NT2/D1 (cell line): ENCODE measurements around the gene PPP1R3D.

Experiments
- DNase-seq: peaks from one replicate; pipeline ENCODE4 v3.0.0-alpha.2; 2011; ENCODE audit warnings: low read depth, low spot score
- H3K27me3 ChIP-seq: 2 replicates; pipeline ENCODE4 v1.6.0; 2011; ENCODE audit warnings: mild to moderate bottlenecking; ENCODE audit not compliant: insufficient read length, insufficient read depth
- H3K36me3 ChIP-seq: 2 replicates; pipeline ENCODE4 v1.6.1; 2011; ENCODE audit warnings: mild to moderate bottlenecking, low read length, mixed read lengths; ENCODE audit not compliant: insufficient read depth, insufficient read length
- H3K4me1 ChIP-seq: 2 replicates; pipeline ENCODE4 v1.5.1; 2011; ENCODE audit not compliant: insufficient read depth, insufficient read length
- H3K4me3 ChIP-seq: 2 replicates; pipeline ENCODE4 v1.5.1; 2011; ENCODE audit warnings: low read depth; ENCODE audit not compliant: insufficient read length
- H3K9ac ChIP-seq: 2 replicates; pipeline ENCODE4 v1.6.0; 2011; ENCODE audit warnings: low read depth; ENCODE audit not compliant: insufficient read length
- H3K9me3 ChIP-seq: 2 replicates; pipeline ENCODE4 v1.5.1; 2011; ENCODE audit warnings: mild to moderate bottlenecking, low read length; ENCODE audit not compliant: insufficient read depth
- SUZ12 ChIP-seq: IDR thresholded peaks from 2 replicates; pipeline ENCODE4 v1.6.1; 2011; ENCODE audit not compliant: insufficient read length, insufficient read depth; ENCODE audit errors: extremely low read depth
- YY1 ChIP-seq: IDR thresholded peaks from 2 replicates; pipeline ENCODE4 v1.6.1; 2011; ENCODE audit not compliant: insufficient read length, insufficient read depth
- ZNF274 ChIP-seq: IDR thresholded peaks from 2 replicates; pipeline ENCODE4 v1.6.1; 2011; ENCODE audit warnings: mild to moderate bottlenecking, low read depth, low read length

PPP1R3D gene

DNA sequence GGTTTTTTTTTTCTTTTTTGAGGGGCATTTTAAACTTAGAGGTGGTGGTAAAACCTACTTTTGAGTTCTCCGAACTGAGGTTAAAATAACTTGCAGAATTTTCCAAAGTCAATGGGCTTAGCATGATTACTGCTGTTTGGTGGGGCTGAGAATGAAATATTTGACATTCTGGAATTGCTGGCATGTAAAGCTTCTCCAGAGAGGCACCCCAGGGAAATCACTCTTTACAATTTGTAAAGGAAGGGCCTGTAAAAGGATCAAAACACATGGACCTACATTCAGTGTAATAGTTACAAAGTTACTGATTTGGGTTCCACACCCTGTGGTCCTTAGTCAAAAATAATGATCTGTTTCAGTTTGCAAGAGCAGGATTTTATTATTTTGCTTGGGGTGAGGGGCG, 5.6 kb upstream of the PPP1R3D start:
- Histone ChIP-seq H3K36me3 (peaks cover 42% of the 10 kb centered on the region), H3K4me3 (no peak overlapping the region), H3K4me1 (no peaks in the 10 kb centered on the region), H3K9ac (no peak overlapping the region), H3K9me3 (no peaks in the 10 kb centered on the region), H3K27me3 (no peaks in the 10 kb centered on the region)
- TF ChIP-seq ZNF274 (no peak), YY1 (no peak), SUZ12 (no peak)
- DNase-seq, result no peak

DNA sequence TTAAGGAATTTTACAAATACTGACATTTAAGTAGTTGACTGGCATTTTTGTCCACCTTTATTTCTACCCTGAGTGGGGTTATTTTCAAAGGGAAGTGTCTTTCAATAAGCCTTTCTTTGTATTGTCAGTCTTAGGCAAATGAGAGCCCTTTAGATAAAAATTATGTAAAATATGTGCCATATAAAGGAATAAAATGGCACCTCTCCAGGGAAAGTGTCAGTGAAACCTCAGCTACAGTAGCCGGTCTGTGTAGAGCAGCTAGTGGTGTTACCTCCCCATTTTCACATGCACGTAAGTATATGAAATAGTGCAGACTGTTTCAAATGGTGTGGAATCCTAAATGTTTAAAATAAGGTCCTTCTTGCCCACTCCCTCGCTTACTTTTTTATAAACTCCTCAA, 5.1 kb upstream of the PPP1R3D start:
- H3K4me3 ChIP-seq, result no peak overlapping the region
- H3K36me3 ChIP-seq, result peaks cover 42% of the 10 kb centered on the region
- no peak overlapping the region for H3K9ac ChIP-seq
- no peaks in the 10 kb centered on the region for H3K27me3 ChIP-seq
- H3K4me1 ChIP-seq, result no peaks in the 10 kb centered on the region
- TF ChIP-seq ZNF274 (no peak), SUZ12 (no peak), YY1 (no peak)
- DNase-seq, result no peak
- H3K9me3 ChIP-seq, result no peaks in the 10 kb centered on the region

DNA sequence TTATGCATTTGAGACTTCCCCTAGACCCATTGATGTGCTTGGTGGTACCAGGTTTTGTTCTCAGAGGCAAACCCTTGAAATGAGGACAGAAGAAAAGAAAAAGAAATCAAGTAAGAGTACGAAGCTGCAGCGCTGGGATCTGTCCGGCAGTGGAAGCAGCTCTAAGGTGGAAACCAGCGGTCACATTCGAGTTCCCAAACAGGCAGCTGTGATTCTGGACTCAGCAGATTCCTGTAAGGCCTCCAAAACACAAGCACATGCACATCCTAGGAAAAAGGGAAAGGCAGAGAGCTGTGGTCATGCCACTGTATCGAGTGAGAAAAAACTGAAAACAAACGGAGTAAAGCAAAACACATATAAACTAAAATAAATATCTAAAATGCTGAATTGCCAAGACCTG, 4.6 kb upstream of the PPP1R3D start:
- no peaks in the 10 kb centered on the region for H3K27me3 ChIP-seq
- H3K4me1 ChIP-seq, result no peaks in the 10 kb centered on the region
- H3K9ac ChIP-seq, result no peak overlapping the region
- no peak for DNase-seq
- no peak overlapping the region for H3K4me3 ChIP-seq
- no peak for TF ChIP-seq YY1
- TF ChIP-seq ZNF274, result no peak
- TF ChIP-seq SUZ12, result no peak
- peaks cover 40% of the 10 kb centered on the region for H3K36me3 ChIP-seq
- H3K9me3 ChIP-seq, result no peaks in the 10 kb centered on the region

DNA sequence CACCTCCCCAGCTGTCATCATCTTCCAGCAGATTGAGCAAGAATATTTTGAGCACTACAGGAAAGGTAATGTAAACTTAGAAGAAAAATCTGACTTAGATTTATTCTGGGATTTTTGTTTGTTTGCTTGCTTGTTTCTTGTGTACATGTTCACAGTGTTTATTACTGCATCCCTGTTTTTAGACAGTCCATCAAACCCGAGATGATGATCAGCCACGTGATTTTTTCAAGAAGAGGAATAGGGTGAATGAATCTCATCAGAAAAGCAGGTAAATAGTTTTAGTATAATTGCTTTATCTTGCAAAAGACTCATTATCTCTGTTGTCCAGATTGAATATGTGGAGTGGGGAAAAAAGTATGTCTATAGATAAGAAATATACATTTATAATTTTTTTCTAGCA, 2.1 kb upstream of the PPP1R3D start:
- DNase-seq, result no peak
- Histone ChIP-seq H3K4me1 (peaks cover 7% of the 10 kb centered on the region), H3K9ac (no peak overlapping the region), H3K4me3 (no peak overlapping the region), H3K27me3 (peaks cover 8% of the 10 kb centered on the region), H3K36me3 (peaks cover 38% of the 10 kb centered on the region), H3K9me3 (peaks cover 6% of the 10 kb centered on the region; the same call in 1 of the 2 replicates)
- TF ChIP-seq ZNF274 (no peak), YY1 (no peak), SUZ12 (no peak)

DNA sequence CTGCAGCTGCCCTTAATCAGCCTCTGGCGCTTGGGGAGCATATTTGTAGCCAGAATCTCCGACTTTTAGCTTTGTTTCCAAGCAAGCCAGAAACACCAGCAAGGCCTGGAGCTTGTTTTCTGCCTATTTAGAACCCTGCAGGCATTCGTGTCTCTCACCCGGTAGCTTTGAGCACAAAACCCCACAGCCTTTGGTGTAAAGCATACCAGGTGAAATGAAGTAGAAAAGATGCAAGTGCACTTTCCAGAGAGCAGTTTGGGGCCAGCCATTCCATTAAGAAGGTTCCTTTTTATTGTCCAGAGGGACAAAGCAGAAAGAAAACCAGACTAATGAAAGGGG, 820 bp upstream of the PPP1R3D start:
- peak overlapping the region; percentile 74 for H3K4me3 ChIP-seq
- no peak for TF ChIP-seq YY1
- H3K4me1 ChIP-seq, result peaks cover 7% of the 10 kb centered on the region
- H3K9me3 ChIP-seq, result peaks cover 6% of the 10 kb centered on the region; the same call in 1 of the 2 replicates
- H3K9ac ChIP-seq, result peak overlapping the region; percentile 96
- H3K27me3 ChIP-seq, result peaks cover 8% of the 10 kb centered on the region
- DNase-seq, result no peak
- peaks cover 38% of the 10 kb centered on the region for H3K36me3 ChIP-seq

DNA sequence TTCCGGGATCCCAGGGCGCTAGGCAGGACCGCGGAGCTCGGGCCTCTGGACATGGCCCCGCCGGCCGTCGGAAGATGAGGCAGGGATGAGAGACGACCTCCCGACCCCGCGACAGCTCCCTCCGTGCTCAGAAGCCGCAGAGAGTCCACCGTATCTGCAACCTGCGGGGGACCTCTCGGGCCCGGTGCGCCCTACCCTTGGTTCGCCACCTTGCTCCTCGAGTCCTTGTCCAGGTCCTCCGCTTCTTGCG, 301 bp downstream of the PPP1R3D start:
- Histone ChIP-seq H3K9ac (peak overlapping the region; percentile 84), H3K4me1 (peaks cover 7% of the 10 kb centered on the region), H3K27me3 (peaks cover 9% of the 10 kb centered on the region), H3K4me3 (peak overlapping the region; percentile 74), H3K9me3 (peaks cover 6% of the 10 kb centered on the region; the same call in 1 of the 2 replicates), H3K36me3 (peaks cover 33% of the 10 kb centered on the region)
- TF ChIP-seq YY1, result no peak
- no peak for TF ChIP-seq ZNF274
- no peak for TF ChIP-seq SUZ12
- no peak for DNase-seq

DNA sequence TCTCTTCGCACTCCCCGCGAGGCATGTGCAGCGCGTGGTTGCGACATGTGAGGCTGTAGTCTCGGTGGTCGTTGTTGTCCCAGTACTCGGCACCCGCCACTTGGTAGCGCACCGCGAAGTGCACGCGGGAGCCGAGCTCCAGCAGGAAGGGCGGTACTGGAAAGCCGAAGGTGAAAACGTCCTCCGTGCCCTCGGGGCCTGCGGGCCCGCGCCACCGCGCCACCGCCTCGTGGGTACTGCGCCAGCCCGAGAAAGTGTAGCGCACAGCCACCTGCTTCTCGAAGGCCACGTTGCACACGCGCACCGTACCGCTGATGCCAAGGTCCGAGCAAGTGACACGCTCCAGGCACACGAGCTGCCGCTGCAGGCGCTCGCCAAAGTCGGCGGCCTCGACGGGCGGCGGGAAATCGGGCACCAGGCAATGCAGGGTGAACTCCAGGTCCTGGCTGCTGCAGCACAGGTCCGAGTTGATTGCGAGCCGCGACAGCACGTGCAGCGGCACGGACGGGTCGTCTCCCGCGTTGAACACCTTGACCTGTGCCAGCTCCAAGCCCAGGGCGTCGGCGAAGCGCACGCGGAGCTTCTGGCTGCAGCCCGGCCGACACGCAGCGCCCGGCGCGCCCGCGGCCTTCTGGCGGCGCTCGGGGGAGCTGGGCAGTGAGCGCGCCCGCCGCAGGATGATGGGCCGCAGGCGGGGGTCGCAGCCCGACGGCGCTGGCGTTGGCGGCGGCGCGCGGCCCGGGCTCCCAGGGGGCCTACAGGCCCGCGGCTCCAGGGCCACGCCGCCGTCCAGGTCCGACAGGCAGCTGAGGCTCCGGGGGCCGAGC, 840 bp downstream of the PPP1R3D start:
- H3K9ac ChIP-seq, result peak overlapping the region; percentile 84
- peak overlapping the region; percentile 74 for H3K4me3 ChIP-seq
- no peak for DNase-seq
- peaks cover 27% of the 10 kb centered on the region for H3K36me3 ChIP-seq
- H3K9me3 ChIP-seq, result peaks cover 6% of the 10 kb centered on the region; the same call in 1 of the 2 replicates
- H3K27me3 ChIP-seq, result peaks cover 12% of the 10 kb centered on the region
- H3K4me1 ChIP-seq, result peaks cover 7% of the 10 kb centered on the region
- no peak for TF ChIP-seq ZNF274
- no peak for TF ChIP-seq SUZ12
- TF ChIP-seq YY1, result no peak

DNA sequence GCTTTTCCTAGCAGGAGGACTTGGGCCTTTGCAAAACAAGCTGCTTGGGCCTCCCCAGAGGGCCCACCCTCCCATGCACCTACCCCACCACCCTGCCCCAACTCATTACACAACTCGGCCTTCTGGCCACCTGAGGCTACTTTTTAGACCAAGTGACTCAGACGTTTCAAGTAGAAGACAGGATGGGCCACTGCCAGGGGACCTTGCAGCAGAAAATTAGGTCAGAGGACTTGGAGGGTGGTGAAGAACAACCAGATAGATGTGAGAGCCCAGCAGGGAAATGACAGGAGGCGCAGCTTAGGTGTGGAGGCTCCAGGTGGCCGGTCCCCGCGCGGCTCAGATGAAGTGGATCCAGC, 1.4 kb downstream of the PPP1R3D start:
- TF ChIP-seq YY1 (no peak), ZNF274 (no peak), SUZ12 (no peak)
- Histone ChIP-seq H3K9me3 (peaks cover 6% of the 10 kb centered on the region; the same call in 1 of the 2 replicates), H3K4me1 (peaks cover 7% of the 10 kb centered on the region), H3K4me3 (no peak overlapping the region), H3K9ac (no peak overlapping the region), H3K36me3 (peaks cover 21% of the 10 kb centered on the region), H3K27me3 (peaks cover 13% of the 10 kb centered on the region)
- no peak for DNase-seq
